NCI-H2196 (cell line): ENCODE results near the gene PDZD2.

Source experiments
- DNase-seq: peaks from one replicate; lab custom pipeline; 2025; ENCODE audit not compliant: unreplicated experiment; lab: John Stamatoyannopoulos, UW

PDZD2 gene

DNA sequence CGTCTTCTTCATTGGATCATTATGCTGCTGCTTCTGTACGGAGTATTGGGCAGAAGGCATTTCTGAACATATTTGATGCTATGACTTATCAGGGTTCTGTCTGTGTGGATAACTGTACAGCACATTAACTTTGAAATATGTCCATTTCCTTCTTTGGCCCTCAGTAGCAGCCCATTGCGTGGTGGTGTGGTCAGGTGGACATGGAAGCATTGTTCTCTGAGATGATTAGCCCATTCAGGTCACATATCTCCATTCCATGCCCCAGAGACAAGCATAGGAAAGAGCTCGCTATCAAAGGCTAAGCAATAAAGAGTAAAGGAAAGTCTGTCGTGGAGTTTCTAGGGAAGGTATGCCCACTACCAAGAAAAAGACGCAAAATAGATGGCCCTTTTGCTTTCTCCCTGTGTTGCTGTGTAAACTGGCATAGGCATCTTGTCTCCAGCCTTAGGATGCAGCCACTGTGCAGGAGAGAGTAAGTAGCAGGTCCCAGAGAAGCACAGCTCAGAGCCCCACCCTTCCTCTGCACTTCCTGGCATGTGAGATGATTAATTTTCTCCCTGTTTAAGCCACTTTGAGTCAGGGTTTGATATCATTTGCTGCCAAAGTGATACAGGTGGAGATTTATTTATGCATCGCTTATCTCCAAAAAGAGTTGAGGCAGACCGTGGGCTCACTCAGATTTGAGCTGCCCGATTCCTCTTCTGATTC lies 221.9 kb downstream of the PDZD2 start:
- no peak for DNase-seq

DNA sequence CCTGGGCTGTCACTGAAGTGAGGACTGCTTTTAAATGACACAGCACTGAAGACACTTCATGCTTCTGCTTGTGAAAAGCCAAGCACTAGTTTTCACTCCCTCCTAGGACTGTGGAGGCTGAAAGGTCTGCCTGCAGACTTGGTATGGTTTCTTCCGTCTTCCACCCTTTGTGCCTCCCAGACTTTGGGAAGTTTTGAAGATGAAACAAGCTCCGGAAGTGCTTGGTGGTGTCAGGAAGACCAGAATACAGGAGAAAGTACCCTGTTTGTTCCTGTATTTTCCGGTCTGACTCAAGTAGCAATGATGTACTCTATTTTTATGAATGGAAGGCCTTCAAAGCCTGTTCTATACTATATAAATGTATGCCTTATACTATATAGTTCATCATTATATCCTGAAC lies 222.7 kb downstream of the PDZD2 start:
- no peak for DNase-seq

DNA sequence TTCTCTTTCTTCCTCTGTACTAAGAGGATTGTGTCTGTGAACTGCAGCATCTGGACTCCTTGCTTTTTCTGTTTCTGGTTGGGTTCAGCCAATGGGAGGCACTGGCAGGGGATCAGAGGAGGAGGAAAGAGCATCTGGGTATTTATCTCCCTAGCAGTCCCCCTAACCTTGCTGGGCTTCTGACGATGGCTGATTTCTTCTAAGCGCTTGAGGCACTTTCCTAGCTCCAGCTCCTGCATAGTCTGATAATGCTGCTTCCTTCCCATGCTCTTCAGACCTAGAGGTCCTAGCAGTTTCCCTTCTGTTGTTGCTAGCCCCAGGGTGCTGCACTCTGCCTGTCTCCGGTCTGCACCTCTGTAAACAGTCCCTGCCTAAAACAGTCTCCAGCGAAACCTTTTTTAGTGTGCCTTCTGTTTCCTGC lies 225.1 kb downstream of the PDZD2 start:
- DNase-seq = no peak

DNA sequence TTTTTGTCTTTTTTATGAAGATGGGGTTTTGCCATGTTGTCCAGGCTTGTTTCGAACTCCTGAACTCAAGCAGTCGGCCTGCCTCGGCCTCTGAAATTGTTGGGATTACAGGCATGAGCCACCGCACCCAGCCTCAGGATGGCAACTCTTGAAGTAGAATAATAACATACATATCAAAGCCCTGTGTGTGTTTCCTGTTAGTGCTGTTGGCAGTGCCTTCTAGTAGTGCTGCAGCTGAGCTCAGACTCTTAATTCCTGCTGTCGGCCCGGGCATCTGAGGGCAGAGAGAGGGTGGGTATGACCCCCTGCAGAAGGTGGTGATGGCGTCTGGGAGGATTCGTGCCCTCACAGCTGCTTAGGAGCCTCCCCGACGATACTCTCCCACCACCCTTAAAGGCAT lies 227.2 kb downstream of the PDZD2 start:
- no peak for DNase-seq

DNA sequence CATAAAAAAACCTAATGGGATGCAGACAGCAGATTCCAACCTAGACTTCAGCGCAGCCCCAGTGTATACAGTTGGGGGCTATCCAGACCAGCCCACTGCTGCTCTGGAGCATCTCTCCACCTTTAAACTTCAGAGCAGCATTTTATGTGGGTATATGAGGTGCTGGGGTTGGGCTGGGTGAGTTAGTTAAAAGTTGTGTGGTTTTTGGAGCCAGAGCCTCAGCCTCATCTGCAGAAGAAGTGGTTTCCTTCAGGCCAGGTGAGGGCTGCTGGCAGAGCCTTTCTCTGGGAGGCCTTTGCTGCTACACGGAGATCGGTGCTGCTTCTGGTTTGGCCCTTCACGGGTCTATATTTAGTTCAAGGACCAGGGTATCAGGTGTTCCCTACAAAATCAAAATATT lies 228.3 kb downstream of the PDZD2 start:
- no peak for DNase-seq

DNA sequence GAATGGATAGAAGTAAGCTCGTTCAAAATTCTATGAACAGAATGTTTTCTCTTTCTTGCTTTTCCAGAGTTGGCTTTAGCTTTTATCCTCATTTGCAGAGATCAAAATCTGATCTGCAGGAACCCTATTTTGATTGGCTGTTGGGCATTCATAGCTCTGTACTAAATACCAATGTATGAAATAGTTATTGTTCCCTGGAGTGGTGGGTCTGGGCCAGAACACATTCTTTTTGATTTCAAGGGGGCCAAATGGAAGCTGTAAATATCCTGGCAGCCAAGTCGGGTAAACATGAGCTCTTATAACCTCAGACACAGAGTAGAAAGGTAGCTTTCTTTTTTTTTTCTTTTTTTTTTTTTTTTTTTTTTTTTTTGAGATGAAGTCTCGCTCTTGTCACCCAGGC lies 241.5 kb downstream of the PDZD2 start:
- DNase-seq = no peak

DNA sequence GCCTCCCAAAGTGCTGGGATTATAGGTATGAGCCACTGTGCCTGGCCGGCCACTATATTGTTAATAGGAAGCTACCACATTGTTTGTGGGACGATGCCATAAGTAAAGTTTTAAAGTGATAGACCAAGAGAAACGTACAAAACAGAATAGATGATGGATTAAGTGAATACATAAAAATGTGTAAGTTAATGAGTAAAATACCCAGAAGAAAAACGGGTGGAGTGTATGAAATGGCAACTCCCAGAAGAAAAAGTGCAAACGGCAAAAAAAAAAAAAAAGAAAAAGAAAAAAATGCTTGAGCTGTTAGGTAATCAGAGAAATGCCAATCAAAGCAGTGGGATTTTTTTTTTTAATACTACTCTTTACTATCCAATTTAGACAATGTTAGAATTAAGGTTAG lies 246.0 kb downstream of the PDZD2 start:
- DNase-seq = no peak

DNA sequence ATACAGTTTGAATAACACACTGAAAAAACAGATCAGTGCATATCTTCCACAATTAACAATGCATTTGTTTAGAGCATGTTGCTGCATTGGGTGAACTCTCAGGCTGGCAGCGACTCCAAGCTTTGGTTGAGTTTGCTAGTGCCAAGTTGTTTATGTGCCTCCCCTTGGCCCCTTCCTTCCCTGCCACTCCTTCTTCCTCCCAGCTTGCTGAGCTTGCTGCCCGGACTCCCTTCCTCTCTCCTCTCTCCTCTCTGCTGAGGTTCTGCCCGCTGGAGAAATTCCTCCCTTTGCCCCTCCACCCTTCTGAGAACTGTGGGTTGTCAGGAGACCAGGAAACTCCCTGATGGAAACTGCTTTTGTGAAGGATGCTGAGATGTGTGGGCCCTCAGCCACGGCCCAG lies 247.3 kb downstream of the PDZD2 start:
- DNase-seq = no peak

DNA sequence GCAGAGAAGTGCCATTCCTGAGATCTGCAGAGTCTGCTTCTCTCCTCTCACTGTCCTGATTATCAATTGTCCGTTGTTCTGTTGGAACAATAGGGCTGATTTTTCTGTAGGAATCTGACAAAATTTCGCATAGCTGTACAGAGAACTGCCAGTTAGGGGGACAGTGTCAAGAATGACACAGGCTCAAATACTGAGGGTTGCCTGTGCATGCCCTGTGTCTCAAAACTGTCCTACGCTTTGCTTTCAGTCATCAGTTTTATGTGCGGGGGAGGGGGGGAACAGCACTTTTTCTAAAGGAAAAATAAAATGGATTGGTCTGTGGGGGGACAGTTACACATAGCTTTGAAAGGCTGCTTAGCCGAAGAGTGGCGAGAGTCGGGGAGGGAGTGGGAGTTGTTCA lies 248.6 kb downstream of the PDZD2 start:
- no peak for DNase-seq

DNA sequence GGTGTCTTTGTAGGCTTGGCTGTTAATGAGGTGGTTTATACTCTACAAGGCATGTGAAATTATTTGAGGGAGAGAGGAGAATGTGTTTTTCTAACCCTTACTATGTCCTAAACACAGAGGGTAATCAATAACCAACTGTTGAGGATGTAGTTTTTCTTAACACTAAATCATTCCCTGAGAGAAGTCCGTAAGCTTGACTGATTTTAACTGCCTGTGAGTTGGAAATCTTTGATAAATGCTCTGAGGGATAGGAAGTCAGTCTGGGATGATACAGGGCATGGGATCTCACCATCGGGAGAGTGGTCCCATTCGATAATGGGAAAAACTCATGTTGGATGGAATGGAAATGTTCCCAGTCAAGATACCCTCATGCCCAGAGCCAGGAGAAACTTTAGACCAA lies 249.6 kb downstream of the PDZD2 start:
- DNase-seq = no peak

DNA sequence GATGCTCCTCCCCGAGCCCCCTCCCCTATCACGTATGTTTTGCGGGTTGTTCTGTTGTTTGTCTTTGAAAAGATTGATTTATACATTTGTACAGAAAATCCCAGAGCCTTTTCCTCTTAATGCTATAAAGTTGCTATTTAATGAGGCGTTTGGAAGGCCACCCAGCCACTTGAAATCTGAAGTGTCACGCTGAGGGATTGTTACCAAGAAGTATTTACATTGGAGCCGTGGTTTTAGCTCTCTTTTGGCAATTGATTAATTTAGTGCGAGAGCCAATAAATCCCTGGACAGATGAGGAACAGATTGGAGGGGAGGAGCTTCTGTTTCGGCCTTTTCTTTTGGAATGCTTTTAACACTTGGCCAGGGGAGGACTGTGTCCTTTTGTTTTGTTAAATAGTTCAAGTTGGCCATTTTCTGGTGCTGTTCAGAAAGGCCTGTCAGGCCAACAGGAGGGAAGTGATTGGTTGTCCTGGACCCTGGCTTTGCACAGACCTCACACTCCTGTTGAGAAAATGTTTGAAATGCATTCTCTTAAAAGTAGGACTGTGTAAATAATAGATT lies 250.2 kb downstream of the PDZD2 start:
- no peak for DNase-seq

DNA sequence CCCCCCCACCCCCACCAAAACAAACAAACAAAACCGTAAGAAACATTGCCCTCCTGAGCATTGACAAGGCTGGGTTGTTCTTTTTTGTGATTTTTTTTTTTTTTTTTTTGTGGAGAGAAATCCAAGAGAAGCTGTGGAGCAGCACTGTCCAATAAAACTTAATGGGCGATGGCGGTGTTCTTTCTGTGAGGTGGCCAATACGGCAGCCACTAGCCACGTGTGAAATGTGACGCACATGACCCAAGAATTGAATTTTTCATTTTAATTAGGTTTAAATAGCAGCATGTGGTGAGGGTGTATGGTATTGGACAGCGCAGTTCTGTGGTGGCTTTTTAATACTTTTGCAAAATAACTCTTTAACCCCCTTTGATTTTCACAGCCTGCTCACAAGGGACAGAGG lies 251.1 kb downstream of the PDZD2 start:
- DNase-seq = no peak

DNA sequence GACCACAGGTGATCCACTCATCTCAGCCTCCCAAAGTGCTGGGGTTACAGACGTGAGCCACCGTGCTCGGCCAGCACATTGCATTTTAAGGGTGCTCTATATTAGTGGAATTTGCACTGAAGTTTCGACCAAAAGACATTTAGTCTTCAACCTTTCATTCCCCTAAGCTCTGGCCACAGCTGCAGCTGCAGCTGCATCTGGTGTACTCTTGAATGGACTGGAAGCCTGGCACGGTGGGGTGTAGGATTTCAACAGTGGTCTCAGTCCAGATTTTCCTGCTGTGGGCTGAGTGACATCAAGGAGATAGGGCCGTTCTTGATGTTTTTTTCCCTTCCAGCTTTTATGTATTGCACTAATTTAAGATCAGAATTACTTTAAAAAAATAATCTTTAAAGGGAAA lies 255.2 kb downstream of the PDZD2 start:
- no peak for DNase-seq

DNA sequence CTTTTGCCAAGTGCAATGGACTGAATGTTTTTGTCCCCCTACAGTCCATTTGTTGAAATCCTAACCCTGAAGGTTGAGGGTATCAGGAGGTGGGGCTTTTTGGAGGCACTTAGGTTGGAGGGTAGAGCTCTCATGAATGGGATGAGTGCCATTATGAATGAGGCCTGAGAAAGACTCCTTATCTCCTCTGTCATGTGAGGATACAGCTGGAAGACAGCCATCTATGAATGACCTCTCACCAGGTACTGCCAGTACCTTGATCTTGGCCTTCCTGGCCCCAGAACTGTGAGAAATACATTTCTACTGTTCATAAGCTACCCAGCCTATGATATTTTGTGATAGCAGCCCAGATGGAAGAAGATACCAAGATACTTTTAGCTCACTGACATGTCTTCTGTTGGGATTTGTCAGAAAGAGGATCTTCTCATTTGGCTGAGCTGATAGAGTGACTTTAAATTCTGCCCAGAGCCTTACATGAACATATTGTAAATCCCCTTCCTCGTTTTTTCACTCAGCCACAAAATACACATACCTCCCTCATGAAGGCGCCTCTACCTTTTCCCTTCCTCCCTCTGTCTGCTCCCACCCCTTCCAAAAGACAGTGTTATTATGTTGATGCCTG lies 256.4 kb downstream of the PDZD2 start:
- no peak for DNase-seq

DNA sequence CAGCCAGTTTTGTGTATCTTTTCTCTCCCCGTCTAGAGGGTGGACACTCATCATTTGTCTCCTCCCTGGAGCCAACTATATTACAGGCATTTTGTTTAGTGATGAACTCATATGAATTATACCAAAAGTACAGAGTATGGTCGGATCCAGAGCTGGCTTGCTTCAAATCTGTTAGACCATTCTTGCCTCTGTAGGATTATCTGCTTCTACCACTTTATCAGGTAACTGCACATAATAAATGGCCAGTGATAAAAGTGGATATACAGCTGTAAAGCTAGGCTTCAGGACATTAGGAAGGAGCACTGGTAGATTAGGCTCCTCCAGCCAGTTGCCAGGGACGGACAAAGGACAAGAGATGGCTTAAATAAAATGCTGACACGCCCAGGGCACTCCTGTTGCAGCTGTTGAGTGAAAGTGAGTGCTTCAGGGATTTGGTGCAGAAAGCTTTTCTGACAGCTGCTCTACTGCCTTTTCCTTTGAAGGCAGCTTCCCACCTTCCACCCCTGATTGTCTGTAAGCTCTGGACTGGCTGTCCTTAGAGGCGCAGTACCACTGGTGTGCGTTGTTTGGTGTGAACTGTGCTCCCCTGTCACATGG lies 259.2 kb downstream of the PDZD2 start:
- DNase-seq = no peak

DNA sequence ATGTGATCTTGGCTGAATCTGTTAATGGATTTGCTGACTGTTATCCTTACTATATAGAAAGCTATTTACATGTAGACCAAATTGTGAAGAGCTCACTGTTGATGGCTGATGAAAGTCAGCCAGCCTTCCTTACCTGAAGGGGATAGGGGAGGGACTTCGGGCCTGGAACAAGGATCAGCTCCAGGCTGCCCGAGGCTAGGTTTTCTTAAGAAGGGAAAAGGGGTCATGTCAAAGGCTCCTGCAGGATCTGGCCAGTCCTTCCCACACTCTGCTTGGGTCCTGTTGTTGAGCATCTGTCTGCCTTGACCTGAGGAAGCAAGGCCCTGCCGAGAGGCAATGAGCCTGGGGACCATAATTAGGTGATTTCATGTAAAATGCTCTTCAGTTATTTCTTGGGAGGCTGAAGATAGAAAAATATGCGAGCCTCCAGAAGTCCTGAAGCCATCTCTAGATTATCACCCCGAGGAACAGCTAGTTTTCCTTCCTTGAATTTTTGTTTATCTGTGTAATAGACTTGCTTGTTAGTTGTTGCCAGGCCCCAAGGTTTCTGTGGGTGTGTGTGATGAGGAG lies 261.4 kb downstream of the PDZD2 start:
- no peak for DNase-seq

DNA sequence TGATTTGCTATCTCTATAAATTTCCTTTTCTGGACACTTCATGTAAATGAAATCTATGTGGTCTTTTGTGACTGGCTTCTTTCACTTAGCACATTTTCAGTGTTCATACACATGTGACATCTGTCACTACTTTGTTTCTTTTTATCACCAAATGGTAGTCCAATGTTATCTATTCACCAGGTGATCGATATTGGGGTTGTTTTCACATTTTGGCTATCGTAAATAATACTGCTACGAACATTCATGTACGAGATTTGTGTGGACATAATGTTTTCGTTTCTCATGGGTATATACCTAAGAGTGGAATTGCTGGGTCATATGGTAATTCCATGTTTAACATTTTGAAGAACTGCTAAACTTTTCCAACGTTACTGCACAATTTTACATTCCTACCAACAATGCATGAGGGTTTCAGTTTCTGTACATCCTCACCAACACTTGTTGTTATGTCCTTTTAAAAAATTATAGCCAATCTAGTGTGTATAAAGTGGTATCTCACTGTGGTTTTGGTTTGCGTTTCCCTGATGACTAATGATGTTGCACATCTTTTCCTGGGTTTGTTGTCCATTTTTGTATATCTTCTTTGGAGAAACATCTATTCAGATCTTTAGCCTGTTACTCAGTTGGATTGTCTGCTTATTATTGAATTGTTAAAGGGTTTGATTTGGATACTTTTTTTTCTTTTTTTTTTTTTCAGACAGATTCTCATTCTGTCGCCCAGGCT lies 263.0 kb downstream of the PDZD2 start:
- no peak for DNase-seq

DNA sequence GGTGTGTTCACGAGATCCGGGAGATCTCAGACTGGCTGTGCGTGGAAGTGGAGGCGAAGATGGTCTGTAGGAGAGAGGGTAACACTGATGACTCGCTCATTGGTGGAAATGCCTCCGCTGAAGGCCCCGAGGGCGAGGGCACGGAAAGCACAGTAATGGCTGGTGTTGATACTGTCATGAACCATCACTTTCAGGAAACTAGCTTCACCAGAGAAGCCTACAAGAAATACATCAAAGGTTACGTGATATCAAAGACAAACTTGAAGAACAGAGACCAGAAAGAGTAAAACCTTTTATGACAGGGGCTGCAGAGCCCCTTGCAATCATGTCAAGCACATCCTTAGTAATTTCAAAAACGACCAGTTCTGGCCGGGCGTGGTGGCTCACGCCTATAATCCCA lies 269.5 kb downstream of the PDZD2 start:
- no peak for DNase-seq

DNA sequence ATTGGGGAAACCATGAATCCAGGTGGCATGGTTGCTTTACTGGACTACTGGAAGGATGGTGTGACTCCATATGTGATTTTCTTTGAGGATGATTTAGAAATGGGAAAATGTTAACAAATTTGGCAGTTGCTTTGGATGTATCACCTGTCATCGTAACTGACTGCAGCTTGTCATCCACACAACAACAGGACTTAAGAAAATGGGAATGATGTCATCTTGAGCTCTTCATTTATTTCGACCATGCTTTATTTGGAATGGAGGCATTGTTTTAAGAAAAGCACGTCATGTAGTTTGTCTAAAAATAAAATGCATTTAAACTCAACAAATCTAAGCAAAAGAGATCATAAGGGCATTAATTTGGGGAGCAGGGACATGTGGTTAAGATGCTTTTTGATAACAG lies 270.1 kb downstream of the PDZD2 start:
- DNase-seq = no peak

DNA sequence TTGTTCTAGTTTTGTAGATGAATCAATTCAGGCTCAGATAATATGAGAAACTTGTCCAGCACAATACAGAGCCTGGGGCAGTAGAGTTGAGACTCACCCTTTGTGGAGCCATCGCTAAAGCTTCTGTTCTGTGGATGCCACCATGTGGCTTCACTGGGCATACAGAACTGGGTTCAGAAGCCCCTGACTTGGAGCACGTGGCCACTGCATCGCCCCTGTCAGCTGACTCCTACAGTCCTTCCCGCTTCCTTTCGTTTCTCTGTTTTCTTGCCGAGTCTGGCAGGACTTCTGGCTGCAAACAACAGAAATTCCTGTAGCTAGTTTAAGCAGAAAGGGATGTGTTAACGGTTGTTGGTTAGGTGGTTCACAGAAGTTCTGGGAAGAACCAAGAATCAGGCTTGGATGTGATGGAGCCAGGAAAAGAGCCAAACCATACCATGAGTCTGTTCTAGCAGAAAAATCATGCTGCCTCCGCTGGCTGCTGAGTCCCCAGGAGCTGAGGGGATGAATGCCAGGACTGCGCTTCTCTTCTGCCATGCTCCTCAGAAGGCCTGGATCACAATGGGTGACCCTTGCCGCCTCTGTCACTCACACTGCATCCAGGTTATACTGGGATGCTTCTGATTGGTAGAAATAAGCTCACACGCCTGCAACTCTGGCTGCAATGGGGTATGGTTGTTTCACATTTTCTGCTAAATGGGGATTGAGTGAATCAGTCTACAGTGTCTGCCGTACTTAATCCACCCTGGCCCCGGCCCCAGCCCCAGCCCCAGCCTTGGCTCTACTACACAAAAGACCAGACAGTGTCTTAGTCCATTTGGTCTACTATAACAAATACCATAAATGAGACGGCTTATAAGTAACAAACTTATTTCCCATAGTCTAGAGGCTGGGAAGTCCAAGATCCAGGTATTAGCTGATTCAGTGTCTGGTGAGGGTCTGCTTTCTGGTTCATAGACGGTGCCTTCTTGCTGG lies 272.6 kb downstream of the PDZD2 start:
- DNase-seq = no peak
